SK-N-SH treated with all-trans-retinoic acid at 6 μM for 48 hours (cell line): ENCODE data around the gene PLAA.

ENCODE experiments used
- ARNTL ChIP-seq: fragments of 450-650 bp; formaldehyde crosslinking; IDR thresholded peaks from 2 replicates; pipeline ENCODE4 v1.5.0; 2020; ENCODE audit warnings: low read depth, mild to moderate bottlenecking, moderate library complexity, borderline replicate concordance
- ESRRG ChIP-seq: fragments of 250-450 bp; sonication (Bioruptor Pico); IDR thresholded peaks from 2 replicates; pipeline ENCODE4 v1.6.1; 2021; ENCODE audit warnings: mild to moderate bottlenecking
- GLIS3 ChIP-seq: fragments of 250-450 bp; sonication (Bioruptor Pico); IDR thresholded peaks from 2 replicates; pipeline ENCODE4 v1.5.0; 2020; ENCODE audit warnings: mild to moderate bottlenecking, moderate library complexity
- OSR1 ChIP-seq: fragments of 250-450 bp; sonication (Bioruptor Pico); IDR thresholded peaks from 2 replicates; pipeline ENCODE4 v1.8.0; 2022; ENCODE audit warnings: moderate library complexity, mild to moderate bottlenecking, inconsistent platforms
- TOX ChIP-seq: fragments of 250-450 bp; sonication (Bioruptor Pico); IDR thresholded peaks from 2 replicates; pipeline ENCODE4 v1.8.0; 2021; ENCODE audit warnings: mild to moderate bottlenecking, moderate library complexity, borderline replicate concordance
- ZFP3 ChIP-seq: fragments of 250-450 bp; sonication (Bioruptor Pico); IDR thresholded peaks from 2 replicates; pipeline ENCODE4 v1.5.0; 2020; ENCODE audit warnings: mild to moderate bottlenecking, moderate library complexity
- ZNF565 ChIP-seq: fragments of 450-650 bp; formaldehyde crosslinking; conservative IDR thresholded peaks from 2 replicates; pipeline ENCODE4 v1.5.0; 2020; ENCODE audit warnings: low read depth, mild to moderate bottlenecking, moderate library complexity
- TF ChIP-seq, protein P1 (sequence below): fragments of 250-450 bp; sonication (Bioruptor Pico); IDR thresholded peaks from 2 replicates; pipeline ENCODE4 v1.8.0; 2020; ENCODE audit warnings: mild to moderate bottlenecking, moderate library complexity, borderline replicate concordance

GRCh38 chr9:26949637-26950069, 2.6 kb upstream of the PLAA start:
- no peak for TF ChIP-seq ZNF565
- TF ChIP-seq ARNTL (CRISPR knock-in tag): no peak
- no peak for TF ChIP-seq GLIS3
- TF ChIP-seq ESRRG (CRISPR knock-in tag): no peak
- no peak for TF ChIP-seq TOX (CRISPR knock-in tag)
- no peak for TF ChIP-seq OSR1
- no peak for TF ChIP-seq ZFP3
- TF ChIP-seq, protein P1, sequence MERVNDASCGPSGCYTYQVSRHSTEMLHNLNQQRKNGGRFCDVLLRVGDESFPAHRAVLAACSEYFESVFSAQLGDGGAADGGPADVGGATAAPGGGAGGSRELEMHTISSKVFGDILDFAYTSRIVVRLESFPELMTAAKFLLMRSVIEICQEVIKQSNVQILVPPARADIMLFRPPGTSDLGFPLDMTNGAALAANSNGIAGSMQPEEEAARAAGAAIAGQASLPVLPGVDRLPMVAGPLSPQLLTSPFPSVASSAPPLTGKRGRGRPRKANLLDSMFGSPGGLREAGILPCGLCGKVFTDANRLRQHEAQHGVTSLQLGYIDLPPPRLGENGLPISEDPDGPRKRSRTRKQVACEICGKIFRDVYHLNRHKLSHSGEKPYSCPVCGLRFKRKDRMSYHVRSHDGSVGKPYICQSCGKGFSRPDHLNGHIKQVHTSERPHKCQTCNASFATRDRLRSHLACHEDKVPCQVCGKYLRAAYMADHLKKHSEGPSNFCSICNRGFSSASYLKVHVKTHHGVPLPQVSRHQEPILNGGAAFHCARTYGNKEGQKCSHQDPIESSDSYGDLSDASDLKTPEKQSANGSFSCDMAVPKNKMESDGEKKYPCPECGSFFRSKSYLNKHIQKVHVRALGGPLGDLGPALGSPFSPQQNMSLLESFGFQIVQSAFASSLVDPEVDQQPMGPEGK: no peak
